SU-DHL-6 (cell line): ENCODE results near the gene RTP2.

Source experiments
- EZH2phosphoT487 ChIP-seq: fragments of 200-600 bp; sonication (generic), shearing (Covaris generic); conservative IDR thresholded peaks from 2 replicates; pipeline ENCODE4 v1.6.1; 2018; ENCODE audit warnings: mild to moderate bottlenecking, antibody characterized with exemption, low read length, moderate library complexity, mixed read lengths
- TF ChIP-seq, protein P1 (sequence below): fragments of 200-600 bp; sonication (generic); IDR thresholded peaks from one replicate; pipeline ENCODE4 v1.5.1; 2017; ENCODE audit warnings: antibody characterized with exemption, mild to moderate bottlenecking, low read length, moderate library complexity; ENCODE audit not compliant: insufficient read depth, poor library complexity, severe bottlenecking

DNA sequence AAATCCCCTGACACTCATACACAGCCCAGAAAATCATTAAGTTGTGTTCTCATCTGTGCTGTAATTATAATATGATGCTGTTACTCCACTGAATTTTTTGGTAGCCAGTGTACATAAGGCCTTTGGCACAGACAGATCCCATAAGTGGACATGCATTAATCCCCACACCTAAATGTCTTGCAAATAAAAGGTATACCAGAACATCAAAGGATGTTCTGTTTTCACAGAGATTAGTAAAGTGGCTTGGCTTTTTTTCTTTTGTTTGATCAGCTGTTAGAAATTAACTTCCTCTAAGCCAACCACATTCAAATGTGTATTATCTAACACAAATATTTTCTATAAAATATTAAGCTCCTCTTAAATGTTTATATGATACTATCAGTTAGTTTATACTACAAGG, 34.8 kb downstream of the RTP2 start:
- TF ChIP-seq, protein P1, sequence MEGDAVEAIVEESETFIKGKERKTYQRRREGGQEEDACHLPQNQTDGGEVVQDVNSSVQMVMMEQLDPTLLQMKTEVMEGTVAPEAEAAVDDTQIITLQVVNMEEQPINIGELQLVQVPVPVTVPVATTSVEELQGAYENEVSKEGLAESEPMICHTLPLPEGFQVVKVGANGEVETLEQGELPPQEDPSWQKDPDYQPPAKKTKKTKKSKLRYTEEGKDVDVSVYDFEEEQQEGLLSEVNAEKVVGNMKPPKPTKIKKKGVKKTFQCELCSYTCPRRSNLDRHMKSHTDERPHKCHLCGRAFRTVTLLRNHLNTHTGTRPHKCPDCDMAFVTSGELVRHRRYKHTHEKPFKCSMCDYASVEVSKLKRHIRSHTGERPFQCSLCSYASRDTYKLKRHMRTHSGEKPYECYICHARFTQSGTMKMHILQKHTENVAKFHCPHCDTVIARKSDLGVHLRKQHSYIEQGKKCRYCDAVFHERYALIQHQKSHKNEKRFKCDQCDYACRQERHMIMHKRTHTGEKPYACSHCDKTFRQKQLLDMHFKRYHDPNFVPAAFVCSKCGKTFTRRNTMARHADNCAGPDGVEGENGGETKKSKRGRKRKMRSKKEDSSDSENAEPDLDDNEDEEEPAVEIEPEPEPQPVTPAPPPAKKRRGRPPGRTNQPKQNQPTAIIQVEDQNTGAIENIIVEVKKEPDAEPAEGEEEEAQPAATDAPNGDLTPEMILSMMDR = no peak
- TF ChIP-seq EZH2phosphoT487 = no peak
